ENCODE measurements around the gene HIF1A.

DNA sequence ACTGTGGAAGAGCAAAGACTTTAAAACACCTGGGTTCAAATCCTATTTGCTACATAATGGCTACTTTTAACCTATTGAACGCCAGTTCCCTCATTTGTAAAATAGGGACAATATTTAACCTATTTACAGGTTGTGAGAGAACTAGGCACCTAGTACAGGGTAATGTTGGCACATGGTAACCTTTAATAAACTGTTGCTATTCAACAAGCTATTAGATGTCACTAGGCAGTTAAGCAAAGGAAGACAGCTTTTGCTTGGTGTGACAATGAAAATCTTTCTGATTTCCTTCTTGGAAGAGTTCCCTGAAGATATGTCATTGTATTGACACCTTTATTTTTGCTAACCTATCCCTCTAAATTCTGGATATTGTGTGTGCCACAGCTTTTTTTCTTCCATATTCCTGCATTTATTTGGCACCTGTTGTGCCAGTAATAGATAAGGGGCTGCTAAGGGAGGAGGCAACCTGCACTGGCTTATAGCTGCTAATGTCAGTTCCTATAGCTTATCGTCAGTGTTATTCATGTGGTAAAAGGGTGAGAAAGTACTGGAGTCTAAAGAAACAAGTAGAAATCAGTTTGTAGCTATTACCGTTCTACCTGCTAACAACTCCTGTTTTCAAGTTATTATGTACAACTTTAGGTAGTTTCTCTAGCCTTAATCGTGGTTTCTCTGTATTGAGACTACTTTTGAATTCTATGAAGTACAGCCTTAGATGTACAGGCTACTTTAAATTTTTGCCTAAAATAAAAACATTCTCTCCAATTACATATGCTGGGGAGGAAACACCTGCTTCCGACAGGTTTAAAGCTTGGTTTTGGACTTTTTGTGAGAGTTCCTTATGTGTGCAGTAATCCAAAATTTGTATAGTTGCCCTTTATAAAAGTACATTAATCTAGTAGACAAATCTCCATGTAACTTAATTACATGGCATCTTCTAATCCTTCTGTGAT is 24.3 kb downstream of the HIF1A start:
- no peak for TF ChIP-seq EZH2 (IDR thresholded peaks at IDR 0.05; ENCODE audit: borderline replicate concordance, insufficient read depth, low read depth, low read length, poor library complexity, severe bottlenecking)
- TF ChIP-seq, protein P1, sequence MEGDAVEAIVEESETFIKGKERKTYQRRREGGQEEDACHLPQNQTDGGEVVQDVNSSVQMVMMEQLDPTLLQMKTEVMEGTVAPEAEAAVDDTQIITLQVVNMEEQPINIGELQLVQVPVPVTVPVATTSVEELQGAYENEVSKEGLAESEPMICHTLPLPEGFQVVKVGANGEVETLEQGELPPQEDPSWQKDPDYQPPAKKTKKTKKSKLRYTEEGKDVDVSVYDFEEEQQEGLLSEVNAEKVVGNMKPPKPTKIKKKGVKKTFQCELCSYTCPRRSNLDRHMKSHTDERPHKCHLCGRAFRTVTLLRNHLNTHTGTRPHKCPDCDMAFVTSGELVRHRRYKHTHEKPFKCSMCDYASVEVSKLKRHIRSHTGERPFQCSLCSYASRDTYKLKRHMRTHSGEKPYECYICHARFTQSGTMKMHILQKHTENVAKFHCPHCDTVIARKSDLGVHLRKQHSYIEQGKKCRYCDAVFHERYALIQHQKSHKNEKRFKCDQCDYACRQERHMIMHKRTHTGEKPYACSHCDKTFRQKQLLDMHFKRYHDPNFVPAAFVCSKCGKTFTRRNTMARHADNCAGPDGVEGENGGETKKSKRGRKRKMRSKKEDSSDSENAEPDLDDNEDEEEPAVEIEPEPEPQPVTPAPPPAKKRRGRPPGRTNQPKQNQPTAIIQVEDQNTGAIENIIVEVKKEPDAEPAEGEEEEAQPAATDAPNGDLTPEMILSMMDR (IDR thresholded peaks at IDR 0.05), result no peak

All from B cell (primary cell).